ENCODE results near the gene RHBDF2. TPM values are rescaled to one million over a fixed set of nuclear protein-coding genes. Genes with fewer than 3 reads are reported as not detected.

The RHBDF2 gene
- polyA plus RNA-seq, 1 donor (not counting 4 experiments of a cell fraction or from before 2014, with no cell fraction given), result 14.9 TPM

- FAIRE-seq (no peak), DNase-seq (ENCODE audit: low read depth, low spot score) (no peak)
- H3K9ac ChIP-seq (ENCODE audit: control insufficient read depth, extremely low read depth, insufficient read depth, low read length), result no peak overlapping the region
- H3K27me3 ChIP-seq (ENCODE audit: control insufficient read depth, extremely low read depth, insufficient read depth, low read length), result peaks cover 14% of the 10 kb centered on the region
- H3K4me2 ChIP-seq (ENCODE audit: control insufficient read depth, extremely low read depth, insufficient read depth, low read depth, low read length), result no peak overlapping the region
- no peak overlapping the region for H3K27ac ChIP-seq (ENCODE audit: control insufficient read depth, insufficient read depth, low read length)
- no peaks in the 10 kb centered on the region for H4K20me1 ChIP-seq (ENCODE audit: control insufficient read depth, extremely low read depth, insufficient read depth, low read length)
- no peaks in the 10 kb centered on the region for H3K36me3 ChIP-seq (ENCODE audit: control insufficient read depth in 2 of 2, extremely low read depth in 1 of 2, insufficient read depth in 2 of 2, low read length in 2 of 2)
- TF ChIP-seq EZH2 (IDR thresholded peaks at IDR 0.05; ENCODE audit: low read length) (no peak), CTCF (optimal IDR thresholded peaks at IDR 0.05 in 1 of 3, IDR thresholded peaks at IDR 0.05 in 1 of 3, conservative IDR thresholded peaks at IDR 0.05 in 1 of 3; ENCODE audit: extremely low read depth in 1 of 3, insufficient read depth in 2 of 3, low read length in 3 of 3) (no peak)
- no peak overlapping the region for H3K4me3 ChIP-seq (ENCODE audit: control insufficient read depth in 2 of 3, extremely low read depth in 1 of 3, insufficient read depth in 2 of 3, low read depth in 1 of 3, low read length in 3 of 3)
- dilution Hi-C loops (cut with MboI; ENCODE audit: extremely low pct_ligation_motif_present, low sequenced_read_pairs), result no loop called here
- H2AFZ ChIP-seq (ENCODE audit: control insufficient read depth, low read length), result no peak overlapping the region
- peaks cover 7% of the 10 kb centered on the region for H3K4me1 ChIP-seq (ENCODE audit: control insufficient read depth, extremely low read depth, insufficient read depth, low read length)
- H3K79me2 ChIP-seq (ENCODE audit: control insufficient read depth, insufficient read depth, low read length), result no peaks in the 10 kb centered on the region
- no peaks in the 10 kb centered on the region for H3K9me1 ChIP-seq (ENCODE audit: control insufficient read depth, extremely low read depth, insufficient read depth, low read length)
- H3K9me3 ChIP-seq (ENCODE audit: control insufficient read depth, low read depth, low read length), result no peaks in the 10 kb centered on the region
Observed at GRCh38 chr17:76513306-76513692, 12.1 kb upstream of the RHBDF2 start.

- Histone ChIP-seq H3K27ac (ENCODE audit: control insufficient read depth, insufficient read depth, low read length) (no peak overlapping the region), H3K9me3 (ENCODE audit: control insufficient read depth, low read depth, low read length) (no peaks in the 10 kb centered on the region), H4K20me1 (ENCODE audit: control insufficient read depth, extremely low read depth, insufficient read depth, low read length) (no peaks in the 10 kb centered on the region), H3K27me3 (ENCODE audit: control insufficient read depth, extremely low read depth, insufficient read depth, low read length) (peaks cover 18% of the 10 kb centered on the region), H3K9me1 (ENCODE audit: control insufficient read depth, extremely low read depth, insufficient read depth, low read length) (no peaks in the 10 kb centered on the region), H3K4me3 (ENCODE audit: control insufficient read depth in 2 of 3, extremely low read depth in 1 of 3, insufficient read depth in 2 of 3, low read depth in 1 of 3, low read length in 3 of 3) (no peak overlapping the region), H3K9ac (ENCODE audit: control insufficient read depth, extremely low read depth, insufficient read depth, low read length) (no peak overlapping the region), H3K79me2 (ENCODE audit: control insufficient read depth, insufficient read depth, low read length) (no peaks in the 10 kb centered on the region), H2AFZ (ENCODE audit: control insufficient read depth, low read length) (no peak overlapping the region), H3K36me3 (ENCODE audit: control insufficient read depth in 2 of 2, extremely low read depth in 1 of 2, insufficient read depth in 2 of 2, low read length in 2 of 2) (no peaks in the 10 kb centered on the region), H3K4me2 (ENCODE audit: control insufficient read depth, extremely low read depth, insufficient read depth, low read depth, low read length) (no peak overlapping the region), H3K4me1 (ENCODE audit: control insufficient read depth, extremely low read depth, insufficient read depth, low read length) (peaks cover 7% of the 10 kb centered on the region)
- FAIRE-seq, result no peak
- no peak for DNase-seq (ENCODE audit: low read depth, low spot score)
- dilution Hi-C loops (cut with MboI; ENCODE audit: extremely low pct_ligation_motif_present, low sequenced_read_pairs), result no loop called here
- TF ChIP-seq EZH2 (IDR thresholded peaks at IDR 0.05; ENCODE audit: low read length), result no peak
- TF ChIP-seq CTCF (optimal IDR thresholded peaks at IDR 0.05 in 1 of 3, IDR thresholded peaks at IDR 0.05 in 1 of 3, conservative IDR thresholded peaks at IDR 0.05 in 1 of 3; ENCODE audit: extremely low read depth in 1 of 3, insufficient read depth in 2 of 3, low read length in 3 of 3), result no peak
Observed at GRCh38 chr17:76512366-76513305, 11.4 kb upstream of the RHBDF2 start.

Data from keratinocyte (primary cell).